Liver (tissue), 9 donors: Measurements from ENCODE around the gene FIBCD1. TPM values are rescaled to one million over a fixed set of nuclear protein-coding genes. Genes with fewer than 3 reads are reported as not detected.

Experiments
- DNase-seq: peaks from one replicate; pipeline ENCODE4 v3.0.0-alpha.2; 2017; ENCODE audit warnings: low spot score
- H3K27ac ChIP-seq, 2 donors: one replicate each; pipeline ENCODE4 v1.7.0; 2013; ENCODE audit warnings: inconsistent platforms in 2 of 2, low read length in 2 of 2, control low read depth in 1 of 2, low read depth in 1 of 2, mild to moderate bottlenecking in 1 of 2
- H3K27me3 ChIP-seq, 4 donors: one replicate each; pipeline versions ENCODE4 v1.6.1 to v1.7.0; 2013; ENCODE audit warnings: low read length in 3 of 4, inconsistent platforms in 1 of 4, mild to moderate bottlenecking in 1 of 4, moderate library complexity in 1 of 4; ENCODE audit not compliant: control insufficient read depth in 4 of 4, insufficient read depth in 4 of 4
- H3K36me3 ChIP-seq, 4 donors: one replicate each; pipeline versions ENCODE4 v1.6.1 to v1.7.0; 2013; ENCODE audit warnings: low read length in 3 of 4, mild to moderate bottlenecking in 3 of 4, low read depth in 1 of 4, moderate library complexity in 1 of 4; ENCODE audit not compliant: control insufficient read depth in 4 of 4, insufficient read depth in 3 of 4
- H3K4me1 ChIP-seq, 4 donors: one replicate each; pipeline versions ENCODE4 v1.6.1 to v1.7.0; 2013; ENCODE audit warnings: low read length in 3 of 4, mild to moderate bottlenecking in 3 of 4, moderate library complexity in 1 of 4; ENCODE audit not compliant: control insufficient read depth in 4 of 4, insufficient read depth in 4 of 4
- H3K4me3 ChIP-seq, 3 donors: one replicate each; pipeline versions ENCODE4 v1.6.1 to v1.7.0; 2013; ENCODE audit warnings: low read length in 3 of 3, control low read depth in 1 of 3, low read depth in 1 of 3, mild to moderate bottlenecking in 1 of 3
- H3K9ac ChIP-seq, 2 donors: one replicate each; pipeline ENCODE4 v1.7.0; 2013; ENCODE audit warnings: low read length in 2 of 2, mild to moderate bottlenecking in 2 of 2, moderate library complexity in 2 of 2, control low read depth in 1 of 2, low read depth in 1 of 2
- H3K9me3 ChIP-seq, 4 donors: one replicate each; pipeline versions ENCODE4 v1.6.1 to v1.7.0; 2013; ENCODE audit warnings: low read length in 3 of 4; ENCODE audit not compliant: control insufficient read depth in 4 of 4
- ATF3 ChIP-seq: IDR thresholded peaks from 2 replicates; pipeline ENCODE4 v1.6.1; 2016; ENCODE audit warnings: antibody characterized with exemption
- CTCF ChIP-seq: fragments of 150-350 bp; IDR thresholded peaks from 2 replicates; pipeline ENCODE4 v1.5.1; 2017; ENCODE audit warnings: improper control_type of control experiment, low read depth, low read length; ENCODE audit not compliant: missing input control
- EGR1 ChIP-seq, 2 donors: IDR thresholded peaks; 2 replicates each; pipeline ENCODE4 v1.6.1; 2016 to 2018; ENCODE audit warnings: antibody characterized with exemption in 2 of 2, low read depth in 2 of 2
- FOXA1 ChIP-seq: IDR thresholded peaks from 2 replicates; pipeline ENCODE4 v1.6.1; 2016; ENCODE audit warnings: antibody characterized with exemption
- GABPA ChIP-seq, 2 donors: IDR thresholded peaks in 1 of 2; conservative IDR thresholded peaks in 1 of 2; 2 replicates each; pipeline ENCODE4 v1.6.1; 2016; ENCODE audit warnings: antibody characterized with exemption in 2 of 2, mild to moderate bottlenecking in 1 of 2, moderate library complexity in 1 of 2
- HNF4A ChIP-seq, 2 donors: conservative IDR thresholded peaks; 2 replicates each; pipeline ENCODE4 v1.6.1; 2016; ENCODE audit warnings: antibody characterized with exemption in 2 of 2, mild to moderate bottlenecking in 2 of 2
- HNF4G ChIP-seq: IDR thresholded peaks from 2 replicates; pipeline ENCODE4 v1.6.1; 2016; ENCODE audit warnings: antibody characterized with exemption
- NR2F2 ChIP-seq: IDR thresholded peaks from 2 replicates; pipeline ENCODE4 v1.6.1; 2016; ENCODE audit warnings: antibody characterized with exemption
- RAD21 ChIP-seq, 2 donors: IDR thresholded peaks; 2 replicates each; pipeline ENCODE4 v1.6.1; 2016; ENCODE audit warnings: antibody characterized with exemption in 2 of 2, mild to moderate bottlenecking in 2 of 2
- REST ChIP-seq: IDR thresholded peaks from 2 replicates; pipeline ENCODE4 v1.6.1; 2016; ENCODE audit warnings: antibody characterized with exemption, mild to moderate bottlenecking
- RXRA ChIP-seq, 2 donors: IDR thresholded peaks; 2 replicates each; pipeline ENCODE4 v1.6.1; 2017 to 2018; ENCODE audit warnings: antibody characterized with exemption in 2 of 2, mild to moderate bottlenecking in 1 of 2
- SP1 ChIP-seq: IDR thresholded peaks from 2 replicates; pipeline ENCODE4 v1.6.1; 2018; ENCODE audit warnings: antibody characterized with exemption, mild to moderate bottlenecking
- TAF1 ChIP-seq: conservative IDR thresholded peaks from 2 replicates; pipeline ENCODE4 v1.6.1; 2016; ENCODE audit warnings: antibody characterized with exemption, mild to moderate bottlenecking
- YY1 ChIP-seq: IDR thresholded peaks from 2 replicates; pipeline ENCODE4 v1.6.1; 2016; ENCODE audit warnings: antibody characterized with exemption, mild to moderate bottlenecking
- ZBTB33 ChIP-seq: IDR thresholded peaks from 2 replicates; pipeline ENCODE4 v1.6.1; 2016; ENCODE audit warnings: antibody characterized with exemption
- WGBS: extraction: QIAGEN DNeasy Blood & Tissue Kit; methylation state at CpG from one replicate; pipeline ENCODE4 v1.1.7; 2013; 5-methylcytosine and 5-hydroxymethylcytosine counted together
- polyA plus RNA-seq, 2 donors: library from polyadenylated mRNA; stranded (reverse) in 1 of 2; unstranded in 1 of 2; fragments of 200-250 nt in 1 of 2; fragments of >200 nt in 1 of 2; fragmentation: Nextera tagmentation in 1 of 2; extraction: Ambion mirVana in 1 of 2; gene quantifications; one replicate each; pipeline versions ENCODE4 v1.2.1 to v1.2.3, GENCODE V29; 2013 to 2015
- total RNA-seq, 2 donors: library from RNA; depleted of rRNA; stranded (reverse); fragments of >200 nt; gene quantifications; one replicate each; pipeline ENCODE4 v1.2.3, GENCODE V29; 2014
- donor health status: healthy.
- donor health status: healthy.
- donor health status: healthy.
- donor health status: healthy.
- donor health status: healthy.

The FIBCD1 gene
- total and polyA plus RNA-seq, 4 donors = not detected

GRCh38 chr9:130873966-130874365 lies 65.1 kb downstream of the FIBCD1 start:
- WGBS = 92% methylated on average over 8 of the region's 8 CpGs
- H3K4me1 ChIP-seq = peaks cover 6 to 21% (median 21%) of the 10 kb centered on the region in 4 donors

More at GRCh38 chr9:130873966-130874365, 65.1 kb downstream of the FIBCD1 start:
- peaks cover 3 to 26% (median 9%) of the 10 kb centered on the region in 4 donors for H3K36me3 ChIP-seq
- H3K4me3 ChIP-seq = no peak overlapping the region
- no peaks in the 10 kb centered on the region for H3K9me3 ChIP-seq
- H3K27ac ChIP-seq = peak overlapping the region in 1 of 2 donors; percentile 57
- H3K9ac ChIP-seq = no peak overlapping the region
- DNase-seq = no peak
- no peaks in the 10 kb centered on the region for H3K27me3 ChIP-seq
- TF ChIP-seq ZBTB33 (no peak), ATF3 (no peak), FOXA1 (no peak), EGR1 (IDR thresholded peaks at IDR 0.05; ENCODE audit: low read depth in 2 of 2) (no peak), GABPA (IDR thresholded peaks at IDR 0.05 in 1 of 2, conservative IDR thresholded peaks at IDR 0.05 in 1 of 2) (no peak), NR2F2 (no peak), HNF4G (no peak), YY1 (no peak), CTCF (no peak), RXRA (IDR thresholded peaks at IDR 0.05) (no peak), SP1 (no peak), REST (no peak), HNF4A (conservative IDR thresholded peaks at IDR 0.05) (no peak), RAD21 (IDR thresholded peaks at IDR 0.05) (no peak), TAF1 (no peak)
